H9 (cell line): ENCODE data around the gene NR2F1-AS1. TPM values are rescaled to one million over a fixed set of nuclear protein-coding genes. Genes with fewer than 3 reads are reported as not detected.
A peak's percentile ranks its signal among the peaks of the same experiment; 100 is the strongest.

ENCODE experiments used
- DNase-seq: peaks from one replicate; pipeline ENCODE4 v3.0.0-alpha.2; 2017
- H2AFZ ChIP-seq: one replicate; pipeline ENCODE4 v1.6.1; 2013; ENCODE audit warnings: mild to moderate bottlenecking, low read length, control low read depth, moderate library complexity
- H2AK5ac ChIP-seq: 2 replicates; pipeline ENCODE4 v1.6.1; 2013; ENCODE audit warnings: low read length, control low read depth, mixed read lengths; ENCODE audit not compliant: insufficient read length
- H2BK120ac ChIP-seq: one replicate; pipeline ENCODE4 v1.6.1; 2013; ENCODE audit warnings: low read depth, mild to moderate bottlenecking, low read length, control low read depth, inconsistent platforms; ENCODE audit not compliant: poor library complexity, severe bottlenecking
- H2BK12ac ChIP-seq: 2 replicates; pipeline ENCODE4 v1.6.1; 2013; ENCODE audit warnings: low read length, control low read depth, mixed read lengths, low read depth; ENCODE audit not compliant: insufficient read length
- H2BK15ac ChIP-seq: 2 replicates; pipeline ENCODE4 v1.6.1; 2013; ENCODE audit warnings: low read depth, low read length, control low read depth
- H2BK20ac ChIP-seq: one replicate; pipeline ENCODE4 v1.6.1; 2013; ENCODE audit warnings: low read depth, mild to moderate bottlenecking, low read length, control low read depth, inconsistent platforms; ENCODE audit not compliant: poor library complexity, severe bottlenecking
- H2BK5ac ChIP-seq: 2 replicates; pipeline ENCODE4 v1.6.1; 2013; ENCODE audit warnings: low read length, control low read depth, mixed read lengths; ENCODE audit not compliant: insufficient read length
- H3K14ac ChIP-seq: 2 replicates; pipeline ENCODE4 v1.6.1; 2013; ENCODE audit warnings: low read length, control low read depth; ENCODE audit not compliant: insufficient read depth
- H3K18ac ChIP-seq: 2 replicates; pipeline ENCODE4 v1.6.1; 2013; ENCODE audit warnings: low read depth, mild to moderate bottlenecking, mixed read lengths, low read length, control low read depth; ENCODE audit not compliant: insufficient read length
- H3K23ac ChIP-seq: 2 replicates; pipeline ENCODE4 v1.6.1; 2013; ENCODE audit warnings: low read length, control low read depth, mixed read lengths, low read depth; ENCODE audit not compliant: insufficient read length
- H3K23me2 ChIP-seq: 2 replicates; pipeline ENCODE4 v1.6.1; 2013; ENCODE audit warnings: low read depth, mild to moderate bottlenecking, mixed read lengths, low read length, control low read depth; ENCODE audit not compliant: insufficient read length, poor library complexity, severe bottlenecking
- H3K27ac ChIP-seq: 2 replicates; pipeline ENCODE4 v1.5.1; 2013; ENCODE audit warnings: low read length, control low read depth, mixed read lengths, low read depth; ENCODE audit not compliant: insufficient read length
- H3K27me3 ChIP-seq: 2 replicates; pipeline ENCODE4 v1.6.1; 2013; ENCODE audit warnings: low read length, control low read depth, inconsistent platforms; ENCODE audit not compliant: insufficient read depth
- H3K4ac ChIP-seq: 2 replicates; pipeline ENCODE4 v1.6.1; 2013; ENCODE audit warnings: low read depth, mild to moderate bottlenecking, control low read depth, inconsistent platforms, low read length, moderate library complexity
- H3K4me1 ChIP-seq: 2 replicates; pipeline ENCODE4 v1.6.1; 2013; ENCODE audit warnings: low read length, control low read depth, inconsistent platforms; ENCODE audit not compliant: insufficient read depth
- H3K4me2 ChIP-seq: 2 replicates; pipeline ENCODE4 v1.6.1; 2013; ENCODE audit warnings: low read length, control low read depth, mixed read lengths; ENCODE audit not compliant: insufficient read length, insufficient read depth
- H3K56ac ChIP-seq: 2 replicates; pipeline ENCODE4 v1.6.1; 2013; ENCODE audit warnings: low read depth, mild to moderate bottlenecking, mixed read lengths, low read length, control low read depth; ENCODE audit not compliant: insufficient read length
- H3K79me1 ChIP-seq: 2 replicates; pipeline ENCODE4 v1.6.1; 2013; ENCODE audit warnings: low read depth, mild to moderate bottlenecking, moderate library complexity, low read length, control low read depth, inconsistent platforms; ENCODE audit not compliant: insufficient read depth, poor library complexity, severe bottlenecking
- H3K79me2 ChIP-seq: 2 replicates; pipeline ENCODE4 v1.6.1; 2013; ENCODE audit warnings: low read length, control low read depth, inconsistent platforms; ENCODE audit not compliant: insufficient read depth
- H3K9ac ChIP-seq: 2 replicates; pipeline ENCODE4 v1.6.1; 2013; ENCODE audit warnings: low read length, control low read depth, mixed read lengths; ENCODE audit not compliant: insufficient read length; ENCODE audit errors: extremely low read depth
- H3K9me3 ChIP-seq: one replicate; pipeline ENCODE4 v1.6.1; 2013; ENCODE audit warnings: low read depth, low read length, inconsistent platforms; ENCODE audit not compliant: control insufficient read depth
- H3T11ph ChIP-seq: one replicate; pipeline ENCODE4 v1.6.1; 2013; ENCODE audit warnings: mild to moderate bottlenecking, low read length, control low read depth, inconsistent platforms
- H4K20me1 ChIP-seq: one replicate; pipeline ENCODE4 v1.6.1; 2013; ENCODE audit not compliant: control insufficient read depth, insufficient read length, insufficient read depth
- H4K5ac ChIP-seq: 2 replicates; pipeline ENCODE4 v1.6.1; 2013; ENCODE audit warnings: low read depth, mild to moderate bottlenecking, mixed read lengths, low read length, control low read depth; ENCODE audit not compliant: insufficient read length
- H4K8ac ChIP-seq: replicated peaks from 2 replicates; pipeline ENCODE4 v1.6.1; 2013; ENCODE audit warnings: low read length, control low read depth, mixed read lengths, low read depth; ENCODE audit not compliant: insufficient read length
- H4K91ac ChIP-seq: 2 replicates; pipeline ENCODE4 v1.6.1; 2013; ENCODE audit warnings: low read depth, mild to moderate bottlenecking, moderate library complexity, mixed read lengths, low read length, control low read depth; ENCODE audit not compliant: insufficient read length
- H3K27ac Mint-ChIP-seq, 3 experiments: 2 replicates in 2 of 3; 3 replicates in 1 of 3; pipeline ENCODE4 v1.8.0; 2020 to 2021; ENCODE audit warnings: mixed read lengths in 3 of 3, mild to moderate bottlenecking in 1 of 3, moderate library complexity in 1 of 3
- H3K27me3 Mint-ChIP-seq: 2 replicates; pipeline ENCODE4 v1.8.0; 2021; ENCODE audit warnings: low read depth, mild to moderate bottlenecking, moderate library complexity, mixed read lengths
- H3K36me3 Mint-ChIP-seq, 3 experiments: 2 replicates in 2 of 3; 3 replicates in 1 of 3; pipeline ENCODE4 v1.8.0; 2020 to 2021; ENCODE audit warnings: low read depth in 3 of 3, mixed read lengths in 3 of 3; ENCODE audit not compliant: insufficient read depth in 1 of 3
- H3K4me1 Mint-ChIP-seq, 2 experiments: 2 replicates each; pipeline ENCODE4 v1.8.0; 2020; ENCODE audit warnings: mixed read lengths in 2 of 2
- H3K4me3 Mint-ChIP-seq, 2 experiments: 2 replicates in 1 of 2; 3 replicates in 1 of 2; pipeline ENCODE4 v1.8.0; 2020 to 2021; ENCODE audit warnings: mild to moderate bottlenecking in 2 of 2, mixed read lengths in 2 of 2, moderate library complexity in 1 of 2
- H3K9me3 Mint-ChIP-seq, 2 experiments: 2 replicates in 1 of 2; 3 replicates in 1 of 2; pipeline ENCODE4 v1.8.0; 2020; ENCODE audit warnings: mild to moderate bottlenecking in 2 of 2, mixed read lengths in 2 of 2, moderate library complexity in 1 of 2
- CTCF ChIP-seq: fragments of 200-600 bp; sonication (generic); conservative IDR thresholded peaks from 3 replicates; pipeline ENCODE4 v1.8.0; 2021; ENCODE audit warnings: antibody characterized with exemption, mild to moderate bottlenecking
- WGBS: extraction: QIAGEN DNeasy Blood & Tissue Kit; methylation state at CpG from one replicate; pipeline ENCODE4 v1.1.7; 2013; ENCODE audit warnings: missing lambda C conversion rate, low lambda C conversion rate, mixed read lengths; ENCODE audit not compliant: insufficient read length; ENCODE audit errors: extremely low coverage; 5-methylcytosine and 5-hydroxymethylcytosine counted together
- total RNA-seq: library from RNA; stranded (reverse); gene quantifications from 2 replicates; pipeline ENCODE4 v1.2.1, GENCODE V29; 2021

The NR2F1-AS1 gene
- total RNA-seq, 1 experiment from 2014 or later = 1.9 TPM

- Histone ChIP-seq H3K9ac (no peak overlapping the region), H2BK20ac (no peak overlapping the region), H3K4me2 (peak overlapping the region; percentile 26), H4K91ac (no peak overlapping the region), H3K56ac (no peak overlapping the region), H4K5ac (no peak overlapping the region), H3K4ac (no peak overlapping the region), H2AFZ (no peak overlapping the region), H2BK120ac (no peak overlapping the region), H3K79me1 (no peaks in the 10 kb centered on the region), H4K20me1 (no peaks in the 10 kb centered on the region), H2BK12ac (no peak overlapping the region), H2BK15ac (no peak overlapping the region), H3K27ac (no peak overlapping the region), H3K18ac (no peak overlapping the region), H3T11ph (no peak overlapping the region), H3K4me1 (peaks cover 2% of the 10 kb centered on the region; the same call in 1 of the 2 replicates), H4K8ac (no peak overlapping the region), H3K14ac (no peak overlapping the region), H3K27me3 (peaks cover 68% of the 10 kb centered on the region), H3K9me3 (no peaks in the 10 kb centered on the region), H3K23me2 (peaks cover 12% of the 10 kb centered on the region), H3K79me2 (no peaks in the 10 kb centered on the region), H3K23ac (no peak overlapping the region), H2BK5ac (no peak overlapping the region), H2AK5ac (no peak overlapping the region)
- no peak for DNase-seq
- Mint-ChIP-seq H3K4me3 (peak overlapping the region in 1 of 2 experiments; percentile 46; a peak in 4 of 5 replicates), H3K27ac (no peak overlapping the region), H3K27me3 (peaks cover 38% of the 10 kb centered on the region), H3K9me3 (peaks cover 0 to 11% of the 10 kb centered on the region in 2 experiments; a peak in 3 of 5 replicates), H3K36me3 (no peaks in the 10 kb centered on the region; a peak in 1 of 7 replicates), H3K4me1 (peaks cover 18 to 32% of the 10 kb centered on the region in 2 experiments)
- no peak for TF ChIP-seq CTCF
- WGBS = no CpG with 5 or more reads among the region's 4 CpGs
These were observed 2.4 kb upstream of the NR2F1-AS1 start for GRCh38 chr5:93583439-93583767.
